Upper lobe of right lung (tissue), 1 donor: ENCODE data around the gene CUX1. TPM values are rescaled to one million over a fixed set of nuclear protein-coding genes. Genes with fewer than 3 reads are reported as not detected.
"Not testable (repeated sequence)": the region's sequence is repeated elsewhere in the genome, so short reads cannot be mapped to it uniquely, and the experiment has no call there.

ENCODE experiments used
- ATAC-seq: fragments of 200-7000 bp; cut with Tn5 transposase; one replicate; pipeline ENCODE4 v1.9.1; 2020; ENCODE audit warnings: mild to moderate bottlenecking, moderate library complexity
- DNase-seq: peaks from one replicate; pipeline ENCODE4 v3.0.0-alpha.2; 2020
- H3K27ac ChIP-seq: fragments of 200-600 bp; one replicate; pipeline ENCODE4 v1.8.0; 2022
- H3K27me3 ChIP-seq: fragments of 200-600 bp; one replicate; pipeline ENCODE4 v1.8.0; 2022; ENCODE audit warnings: mild to moderate bottlenecking
- H3K36me3 ChIP-seq: fragments of 200-600 bp; one replicate; pipeline ENCODE4 v1.8.0; 2022
- H3K4me1 ChIP-seq: fragments of 200-600 bp; one replicate; pipeline ENCODE4 v1.8.0; 2022
- H3K4me3 ChIP-seq: fragments of 200-600 bp; one replicate; pipeline ENCODE4 v1.8.0; 2022; ENCODE audit warnings: mild to moderate bottlenecking
- H3K9me3 ChIP-seq: fragments of 200-600 bp; one replicate; pipeline ENCODE4 v1.8.0; 2022
- intact Hi-C: fragments of 100-400 bp; cut with DNase I; formaldehyde crosslinking; loops from one replicate; pipeline ENCODE4 v1.11.0; 2022
- total RNA-seq: library from RNA; stranded (reverse); fragmentation: NEBNext Ultra II Directional; extraction: Animal tissue kit (Norgen Biotek cat#: 25700); gene quantifications from one replicate; pipeline ENCODE4 v1.2.1, GENCODE V29; 2021
- TF ChIP-seq, protein P1 (sequence below): fragments of 200-600 bp; IDR thresholded peaks from one replicate; pipeline ENCODE4 v1.8.0; 2022; ENCODE audit warnings: antibody characterized with exemption
- donor health status: DM: no; HTN: yes; CAD: no; lungs with severe emphysema.

CUX1 gene
- total RNA-seq, 1 donor from 2014 or later: 132 TPM

- no peaks in the 10 kb centered on the region for H3K36me3 ChIP-seq
- ATAC-seq (no peak), DNase-seq (no peak)
- H3K27ac ChIP-seq: no peak overlapping the region
- H3K27me3 ChIP-seq: no peaks in the 10 kb centered on the region
- no peaks in the 10 kb centered on the region for H3K9me3 ChIP-seq
- intact Hi-C loops: no loop called here
- no peaks in the 10 kb centered on the region for H3K4me1 ChIP-seq
- H3K4me3 ChIP-seq: no peak overlapping the region
- TF ChIP-seq, protein P1, sequence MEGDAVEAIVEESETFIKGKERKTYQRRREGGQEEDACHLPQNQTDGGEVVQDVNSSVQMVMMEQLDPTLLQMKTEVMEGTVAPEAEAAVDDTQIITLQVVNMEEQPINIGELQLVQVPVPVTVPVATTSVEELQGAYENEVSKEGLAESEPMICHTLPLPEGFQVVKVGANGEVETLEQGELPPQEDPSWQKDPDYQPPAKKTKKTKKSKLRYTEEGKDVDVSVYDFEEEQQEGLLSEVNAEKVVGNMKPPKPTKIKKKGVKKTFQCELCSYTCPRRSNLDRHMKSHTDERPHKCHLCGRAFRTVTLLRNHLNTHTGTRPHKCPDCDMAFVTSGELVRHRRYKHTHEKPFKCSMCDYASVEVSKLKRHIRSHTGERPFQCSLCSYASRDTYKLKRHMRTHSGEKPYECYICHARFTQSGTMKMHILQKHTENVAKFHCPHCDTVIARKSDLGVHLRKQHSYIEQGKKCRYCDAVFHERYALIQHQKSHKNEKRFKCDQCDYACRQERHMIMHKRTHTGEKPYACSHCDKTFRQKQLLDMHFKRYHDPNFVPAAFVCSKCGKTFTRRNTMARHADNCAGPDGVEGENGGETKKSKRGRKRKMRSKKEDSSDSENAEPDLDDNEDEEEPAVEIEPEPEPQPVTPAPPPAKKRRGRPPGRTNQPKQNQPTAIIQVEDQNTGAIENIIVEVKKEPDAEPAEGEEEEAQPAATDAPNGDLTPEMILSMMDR: no peak
These were observed 202.0 kb downstream of the CUX1 start for GRCh38 chr7:102019461-102019860.

- Histone ChIP-seq H3K4me1 (no peaks in the 10 kb centered on the region), H3K27me3 (no peaks in the 10 kb centered on the region), H3K4me3 (no peak overlapping the region), H3K9me3 (no peaks in the 10 kb centered on the region), H3K27ac (no peak overlapping the region), H3K36me3 (no peaks in the 10 kb centered on the region)
- intact Hi-C loops: no loop called here
- TF ChIP-seq, protein P1: no peak
- DNase-seq (no peak), ATAC-seq (no peak)
These were observed 204.6 kb downstream of the CUX1 start for GRCh38 chr7:102021841-102022618.

DNA sequence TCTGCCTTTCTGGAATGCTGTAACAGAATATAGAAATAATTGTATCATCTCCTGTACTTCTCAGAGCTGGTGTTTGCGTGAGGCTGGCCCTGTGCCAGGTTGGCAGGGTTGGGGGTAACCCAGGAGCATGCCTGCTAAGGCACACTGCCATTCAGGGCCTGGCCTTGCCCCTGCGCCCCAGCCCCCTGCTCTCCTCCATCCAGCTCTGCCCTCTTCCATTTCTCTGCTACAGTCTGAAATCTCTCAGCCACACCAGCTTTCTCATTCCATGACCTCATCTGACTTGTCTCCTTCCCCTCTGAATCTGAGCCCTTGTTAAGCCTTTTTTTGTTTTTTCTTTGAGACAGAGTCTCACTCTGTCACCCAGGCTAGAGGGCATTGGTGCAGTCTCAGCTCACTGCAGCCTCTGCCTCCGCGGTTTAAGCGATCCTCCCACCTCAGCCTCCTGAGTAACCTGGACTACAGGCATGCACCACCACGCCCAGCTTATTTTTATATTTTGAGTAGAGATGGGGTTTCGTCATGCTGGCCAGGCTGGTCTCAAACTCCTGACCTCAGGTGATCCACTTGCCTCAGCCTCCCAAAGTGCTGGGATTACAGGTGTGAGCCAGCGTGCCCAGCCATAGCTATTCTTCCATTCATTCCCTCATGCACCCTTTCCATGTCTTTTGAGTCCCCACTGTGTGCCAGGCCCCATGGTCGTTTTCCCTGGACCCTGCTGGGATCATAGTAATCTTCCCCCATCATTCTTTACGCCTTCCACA, 206.8 kb downstream of the CUX1 start:
- Histone ChIP-seq H3K4me1 (no peaks in the 10 kb centered on the region), H3K4me3 (no peak overlapping the region), H3K27me3 (no peaks in the 10 kb centered on the region), H3K36me3 (no peaks in the 10 kb centered on the region), H3K9me3 (no peaks in the 10 kb centered on the region), H3K27ac (no peak overlapping the region)
- TF ChIP-seq, protein P1: no peak
- ATAC-seq (peak; percentile 19), DNase-seq (no peak)
- intact Hi-C loops: no loop called here

DNA sequence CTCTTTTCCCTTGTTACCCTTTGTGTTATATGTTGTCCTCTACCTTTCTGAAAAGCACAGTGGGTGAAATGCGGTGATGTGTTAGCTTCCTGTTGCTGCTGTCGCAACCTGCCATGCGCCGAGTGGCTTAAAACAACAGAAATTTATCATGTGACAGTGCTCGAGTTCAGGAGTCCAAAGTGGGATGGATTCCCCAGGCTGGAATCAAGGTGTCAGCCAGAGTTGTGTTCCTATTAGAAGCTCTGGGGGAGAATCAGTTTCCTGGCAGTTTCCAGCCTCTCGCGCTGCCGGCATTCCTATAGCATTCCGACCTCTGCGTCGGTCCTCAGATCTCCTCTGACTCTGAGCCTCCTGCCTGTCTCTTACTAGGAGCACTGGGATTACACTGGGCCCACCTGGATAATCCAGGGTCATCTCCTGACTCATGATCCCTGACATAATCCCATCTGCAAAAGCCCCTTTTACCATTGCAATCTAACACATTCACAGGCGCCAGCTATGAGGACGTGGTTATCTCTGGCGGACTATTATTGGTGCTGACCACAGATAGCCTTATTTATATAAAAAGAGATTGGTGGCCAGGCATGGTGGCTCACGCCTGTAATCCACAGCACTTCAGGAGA, 207.5 kb downstream of the CUX1 start:
- DNase-seq (no peak), ATAC-seq (no peak)
- Histone ChIP-seq H3K9me3 (no peaks in the 10 kb centered on the region), H3K27me3 (no peaks in the 10 kb centered on the region), H3K4me3 (no peak overlapping the region), H3K36me3 (no peaks in the 10 kb centered on the region), H3K27ac (no peak overlapping the region), H3K4me1 (no peaks in the 10 kb centered on the region)
- intact Hi-C loops: no loop called here
- TF ChIP-seq, protein P1: no peak

DNA sequence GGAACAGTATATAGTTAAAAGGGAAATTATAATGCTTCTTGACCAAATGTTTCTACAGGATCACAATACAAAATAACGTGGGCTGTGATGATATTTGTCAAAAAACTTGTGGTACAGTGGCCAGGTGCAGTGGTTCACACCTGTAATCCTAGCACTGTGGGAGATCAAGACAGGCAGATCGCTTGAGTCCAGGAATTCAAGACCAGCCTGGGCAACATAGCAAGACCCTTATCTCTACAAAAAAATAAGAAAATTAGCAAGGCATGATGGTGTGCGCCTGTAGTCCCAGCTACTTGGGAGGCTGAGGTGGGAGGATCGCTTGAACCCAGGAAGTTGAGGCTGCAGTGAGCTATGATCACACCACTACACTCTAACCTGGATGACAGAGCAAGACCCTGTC, 208.4 kb downstream of the CUX1 start:
- H3K36me3 ChIP-seq, intact Hi-C loops, DNase-seq, H3K27me3 ChIP-seq, H3K27ac ChIP-seq, H3K4me1 ChIP-seq, H3K9me3 ChIP-seq, H3K4me3 ChIP-seq, ATAC-seq: not testable (repeated sequence)
